GM12878 (cell line): ENCODE results near the gene TMEM178A. TPM values are rescaled to one million over a fixed set of nuclear protein-coding genes. Genes with fewer than 3 reads are reported as not detected.

Source experiments
- ATAC-seq: fragments of 200-7000 bp; cut with Tn5 transposase; 3 replicates; pipeline ENCODE4 v1.9.1; 2020; ENCODE audit warnings: mild to moderate bottlenecking, moderate library complexity
- BruUV-seq: library from RNA; stranded (reverse); fragments of 400-500 nt; replicated peaks from 2 replicates; lab custom pipeline; 2021; lab: Mats Ljungman, UMichigan
- CTCF ChIA-PET: fragments of 300-600 bp; sonication (Branson Sonifier 250); formaldehyde crosslinking; extraction: SDS; loops from one replicate; lab custom pipeline; 2021; ENCODE audit warnings: inconsistent platforms; lab: Yijun Ruan, JAX
- POLR2A ChIA-PET: fragments of 350-600 bp; formaldehyde crosslinking; extraction: SDS; loops from one replicate; lab custom pipeline; 2021; ENCODE audit warnings: inconsistent platforms; lab: Charles Lee
- RAD21 ChIA-PET: fragments of 300-600 bp; sonication (Branson Sonifier 250); formaldehyde crosslinking; loops from one replicate; lab custom pipeline; 2023; ENCODE audit warnings: antibody characterized with exemption; ENCODE audit not compliant: unreplicated experiment; lab: Charles Lee
- SMC1A ChIA-PET: fragments of 300-600 bp; sonication (Branson Sonifier 250); formaldehyde crosslinking; loops from one replicate; lab custom pipeline; 2023; ENCODE audit not compliant: unreplicated experiment, uncharacterized antibody; lab: Charles Lee
- DNase-seq: peaks from one replicate; pipeline ENCODE4 v3.0.0-alpha.2; 2011; ENCODE audit warnings: low read depth, low spot score
- FAIRE-seq: peaks from 3 replicates; lab custom pipeline; 2011; peaks lifted over from hg19 to GRCh38; lab: Jason Lieb, UNC
- H2AFZ ChIP-seq: 2 replicates; pipeline ENCODE4 v1.6.0; 2011; ENCODE audit warnings: low read depth, low read length, control low read depth; ENCODE audit not compliant: control insufficient read depth
- H3K27ac ChIP-seq: 2 replicates; pipeline ENCODE4 v1.5.1; 2011; ENCODE audit warnings: control low read depth; ENCODE audit not compliant: control insufficient read depth, insufficient read depth
- H3K27me3 ChIP-seq, 2 experiments: replicated peaks in 1 of 2; 2 replicates each; pipeline versions ENCODE4 v1.6.0 to v1.6.1; 2011; ENCODE audit warnings: low read length in 1 of 2; ENCODE audit not compliant: control insufficient read depth in 2 of 2, insufficient read depth in 2 of 2
- H3K36me3 ChIP-seq, 2 experiments: 2 replicates each; pipeline ENCODE4 v1.5.1; 2011; ENCODE audit warnings: low read length in 1 of 2; ENCODE audit not compliant: control insufficient read depth in 2 of 2, insufficient read depth in 2 of 2
- H3K4me1 ChIP-seq: 2 replicates; pipeline ENCODE4 v1.6.1; 2011; ENCODE audit warnings: mild to moderate bottlenecking, low read length, moderate library complexity, mixed read lengths; ENCODE audit not compliant: control insufficient read depth, insufficient read depth
- H3K4me2 ChIP-seq: 2 replicates; pipeline ENCODE4 v1.6.0; 2011; ENCODE audit warnings: control low read depth; ENCODE audit not compliant: control insufficient read depth, insufficient read depth
- H3K4me3 ChIP-seq: fragments of 200-600 bp; sonication (generic); 2 replicates; pipeline ENCODE4 v1.5.1; 2016
- H3K79me2 ChIP-seq: 2 replicates; pipeline ENCODE4 v1.6.0; 2011; ENCODE audit warnings: low read length; ENCODE audit not compliant: control insufficient read depth, insufficient read depth
- H3K9ac ChIP-seq: 2 replicates; pipeline ENCODE4 v1.8.0; 2011; ENCODE audit warnings: low read length, control low read depth, mixed read lengths; ENCODE audit not compliant: control insufficient read depth, insufficient read depth
- H3K9me3 ChIP-seq: replicated peaks from 3 replicates; pipeline ENCODE4 v1.5.1; 2011; ENCODE audit warnings: mild to moderate bottlenecking, low read length; ENCODE audit not compliant: control insufficient read depth, insufficient read depth
- H4K20me1 ChIP-seq: 2 replicates; pipeline ENCODE4 v1.6.0; 2011; ENCODE audit not compliant: control insufficient read depth, insufficient read depth
- BCL11A ChIP-seq: IDR thresholded peaks from 2 replicates; pipeline ENCODE4 v1.6.1; 2011; ENCODE audit warnings: low read depth, low read length
- CUX1 ChIP-seq: IDR thresholded peaks from 2 replicates; pipeline ENCODE4 v1.6.1; 2012; ENCODE audit warnings: improper control_type of control experiment, low read depth, low read length; ENCODE audit not compliant: insufficient replicate concordance
- ESRRA ChIP-seq: IDR thresholded peaks from 2 replicates; pipeline ENCODE4 v1.6.1; 2012; ENCODE audit warnings: mild to moderate bottlenecking, low read length, improper control_type of control experiment
- HSF1 ChIP-seq: fragments of 150-350 bp; IDR thresholded peaks from 2 replicates; pipeline ENCODE4 v1.6.1; 2014; ENCODE audit warnings: mild to moderate bottlenecking, low read depth, low read length
- IRF5 ChIP-seq: fragments of 450-650 bp; IDR thresholded peaks from 2 replicates; pipeline ENCODE4 v1.6.1; 2017; ENCODE audit warnings: borderline replicate concordance
- PKNOX1 ChIP-seq: fragments of 450-650 bp; IDR thresholded peaks from 2 replicates; pipeline ENCODE4 v1.6.1; 2016; ENCODE audit warnings: mild to moderate bottlenecking
- RB1 ChIP-seq: fragments of 450-650 bp; formaldehyde crosslinking; IDR thresholded peaks from 2 replicates; pipeline ENCODE4 v1.6.1; 2017; ENCODE audit warnings: mild to moderate bottlenecking, borderline replicate concordance
- SMAD5 ChIP-seq: IDR thresholded peaks from 2 replicates; pipeline ENCODE4 v1.6.1; 2016; ENCODE audit warnings: antibody characterized with exemption, low read depth
- SMC3 ChIP-seq: IDR thresholded peaks from 2 replicates; pipeline ENCODE4 v1.6.1; 2011; ENCODE audit warnings: low read length, improper control_type of control experiment, borderline replicate concordance
- SREBF2 ChIP-seq: IDR thresholded peaks from 2 replicates; pipeline ENCODE4 v1.6.1; 2012; ENCODE audit warnings: mild to moderate bottlenecking, low read length
- TCF7 ChIP-seq: IDR thresholded peaks from 2 replicates; pipeline ENCODE4 v1.6.1; 2014; ENCODE audit warnings: antibody characterized with exemption, borderline replicate concordance
- WRNIP1 ChIP-seq: IDR thresholded peaks from 2 replicates; pipeline ENCODE4 v1.6.1; 2011; ENCODE audit warnings: low read depth, low read length, improper control_type of control experiment, borderline replicate concordance
- YY1 ChIP-seq: IDR thresholded peaks from 2 replicates; pipeline ENCODE4 v1.6.1; 2011; ENCODE audit warnings: low read depth, mild to moderate bottlenecking, low read length
- ZBTB33 ChIP-seq: fragments of 450-650 bp; IDR thresholded peaks from 2 replicates; pipeline ENCODE4 v1.6.1; 2017; ENCODE audit warnings: mild to moderate bottlenecking
- ZNF622 ChIP-seq: fragments of 450-650 bp; IDR thresholded peaks from 2 replicates; pipeline ENCODE4 v1.6.1; 2017; ENCODE audit warnings: mild to moderate bottlenecking, inconsistent platforms
- WGBS: methylation state at CpG from one replicate; pipeline ENCODE4 v1.1.6; 2016; ENCODE audit warnings: low lambda C conversion rate; ENCODE audit not compliant: insufficient replicate concordance, insufficient coverage; ENCODE audit errors: missing lambda C conversion rate; 5-methylcytosine and 5-hydroxymethylcytosine counted together
- in situ Hi-C: fragments of 300-500 bp; cut with MboI; formaldehyde crosslinking; loops from 9 replicates; pipeline ENCODE4 v1.14.3; 2018; ENCODE audit warnings: mixed read lengths
- intact Hi-C: fragments of 100-400 bp; cut with micrococcal nuclease; formaldehyde crosslinking; loops from one replicate; pipeline ENCODE4 v1.14.2; 2022; ENCODE audit not compliant: unreplicated experiment
- polyA plus RNA-seq, 11 experiments: library from polyadenylated mRNA; depleted of rRNA in 4 of 11; unstranded in 6 of 11; stranded (reverse) in 5 of 11; fragments of >200 nt; fragmentation: Nextera tagmentation in 4 of 11; fragmentation: Illumina TruSeq in 1 of 11; extraction: Ambion mirVana in 4 of 11; extraction: Trizol in 1 of 11; gene quantifications; 1 replicate in 1 of 11; 2 replicates in 10 of 11; pipeline versions ENCODE4 v1.2.1 to v1.2.3, GENCODE V29; 2011 to 2016; ENCODE audit warnings: inconsistent platforms in 2 of 11, missing spikeins in 2 of 11, low read depth in 1 of 11
- total RNA-seq, 4 experiments: library from RNA; depleted of rRNA in 3 of 4; stranded (reverse); fragments of >200 nt in 3 of 4; fragmentation: Illumina TruSeq in 1 of 4; extraction: Trizol in 1 of 4; gene quantifications; 2 replicates each; pipeline versions ENCODE4 v1.2.1 to v1.2.3, GENCODE V29; 2013 to 2021

TMEM178A gene
- total and polyA plus RNA-seq, 10 of the 15 experiments (the other 5 are each of a cell fraction or from before 2014, with no cell fraction given): not detected

- in situ Hi-C loops: no loop called here
- TF ChIP-seq CUX1 (no peak), YY1 (no peak), TCF7 (no peak), SREBF2 (no peak), HSF1 (no peak), ZBTB33 (no peak), IRF5 (no peak), ZNF622 (no peak), PKNOX1 (no peak), SMC3 (no peak), WRNIP1 (no peak), RB1 (no peak), ESRRA (no peak), SMAD5 (no peak), BCL11A (no peak)
Measured at GRCh38 chr2:39618236-39618635, 47.5 kb upstream of the TMEM178A start.

More at GRCh38 chr2:39618236-39618635, 47.5 kb upstream of the TMEM178A start:
- Histone ChIP-seq H3K9me3 (no peaks in the 10 kb centered on the region), H3K9ac (no peak overlapping the region), H3K36me3 (no peaks in the 10 kb centered on the region), H3K27ac (no peak overlapping the region), H4K20me1 (no peaks in the 10 kb centered on the region), H2AFZ (no peak overlapping the region), H3K4me1 (no peaks in the 10 kb centered on the region), H3K27me3 (no peaks in the 10 kb centered on the region; a peak in 2 of 4 replicates), H3K79me2 (no peaks in the 10 kb centered on the region), H3K4me3 (no peak overlapping the region), H3K4me2 (no peak overlapping the region)
- RAD21 ChIA-PET: no interaction called here
- 89% methylated on average over 1 of the region's 1 CpG for WGBS
- CTCF ChIA-PET: interaction anchor here (1.4 kb wide), 1 partner anchor 12 kb away, joined by 5 read pairs; no protein-coding TSS in a partner anchor
- SMC1A ChIA-PET: interaction anchor here (1.1 kb wide), 1 partner anchor 15 kb away, joined by 3 read pairs; no protein-coding TSS in a partner anchor
- ATAC-seq: no peak
- intact Hi-C loops: no loop called here
- POLR2A ChIA-PET: no interaction called here
- no peak for FAIRE-seq
- no TSS peak for BruUV-seq
- no peak for DNase-seq
